ENCODE data around the gene DLGAP1. TPM values are rescaled to one million over a fixed set of nuclear protein-coding genes. Genes with fewer than 3 reads are reported as not detected.

Gene DLGAP1
- total RNA-seq, 1 experiment from 2014 or later = 23.2 TPM

DNA sequence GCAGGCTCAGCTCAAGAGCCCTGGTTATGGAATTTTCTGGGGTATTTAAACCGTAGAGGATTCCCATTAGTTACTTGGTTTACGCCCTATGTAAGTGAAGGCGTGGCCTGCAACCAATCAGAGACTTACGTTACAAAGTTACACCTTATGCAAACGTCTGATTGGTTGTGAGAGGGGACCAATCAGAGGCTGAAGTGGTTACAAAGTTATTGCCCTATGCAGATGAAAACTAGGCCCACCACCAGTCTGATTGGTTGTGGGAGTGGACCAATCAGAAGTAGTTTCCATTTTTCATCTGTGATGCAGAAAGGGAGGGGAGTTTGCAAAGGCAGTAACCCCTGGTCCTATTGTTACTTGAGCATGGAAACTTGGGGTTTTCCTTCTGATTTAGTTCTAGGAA is 49.1 kb downstream of the DLGAP1 start:
- Histone ChIP-seq H3K79me1 (ENCODE audit: insufficient read depth, low read depth, low read length, poor library complexity, severe bottlenecking) (no peaks in the 10 kb centered on the region), H3K56ac (ENCODE audit: insufficient read length, low read depth, low read length) (no peak overlapping the region), H4K20me1 (ENCODE audit: control insufficient read depth, insufficient read depth, insufficient read length) (no peaks in the 10 kb centered on the region), H4K5ac (ENCODE audit: insufficient read length, low read depth, low read length) (no peak overlapping the region), H3K27me3 (ENCODE audit: insufficient read depth, low read length) (no peaks in the 10 kb centered on the region), H2BK120ac (ENCODE audit: low read depth, low read length, poor library complexity, severe bottlenecking) (no peak overlapping the region), H3K14ac (ENCODE audit: insufficient read depth, low read length) (no peak overlapping the region), H3K79me2 (ENCODE audit: insufficient read depth, low read length) (0 out of 2 replicates have a peak, but pooled peaks cover 2% of the 10 kb centered on the region), H4K91ac (ENCODE audit: insufficient read length, low read depth, low read length) (no peak overlapping the region), H3T11ph (ENCODE audit: low read length) (no peak overlapping the region), H3K18ac (ENCODE audit: insufficient read length, low read depth, low read length) (no peak overlapping the region), H3K23ac (ENCODE audit: insufficient read length, low read depth, low read length) (no peak overlapping the region), H2BK20ac (ENCODE audit: low read depth, low read length, poor library complexity, severe bottlenecking) (no peak overlapping the region), H3K27ac (ENCODE audit: insufficient read length, low read depth, low read length) (peak overlapping the region; percentile 18), H3K9ac (ENCODE audit: extremely low read depth, insufficient read length, low read length) (no peak overlapping the region), H2BK15ac (ENCODE audit: low read depth, low read length) (no peak overlapping the region), H3K4ac (ENCODE audit: low read depth, low read length) (no peak overlapping the region), H2BK5ac (ENCODE audit: insufficient read length, low read length) (no peak overlapping the region), H2BK12ac (ENCODE audit: insufficient read length, low read depth, low read length) (no peak overlapping the region), H3K23me2 (ENCODE audit: insufficient read length, low read depth, low read length, poor library complexity, severe bottlenecking) (no peaks in the 10 kb centered on the region), H2AFZ (ENCODE audit: low read length) (no peak overlapping the region), H3K4me1 (ENCODE audit: insufficient read depth, low read length) (no peaks in the 10 kb centered on the region; the same call in 1 of the 2 replicates), H3K9me3 (ENCODE audit: control insufficient read depth, low read depth, low read length) (no peaks in the 10 kb centered on the region), H3K4me2 (ENCODE audit: insufficient read depth, insufficient read length, low read length) (no peak overlapping the region), H4K8ac (replicated peaks; ENCODE audit: insufficient read length, low read depth, low read length) (no peak overlapping the region), H2AK5ac (ENCODE audit: insufficient read length, low read length) (no peak overlapping the region)
- peaks cover 0 to 5% (median under 1%) of the 10 kb centered on the region in 3 experiments; a peak in 3 of 7 replicates for H3K36me3 Mint-ChIP-seq (ENCODE audit: insufficient read depth in 1 of 3, low read depth in 3 of 3)
- WGBS (ENCODE audit: extremely low coverage, insufficient read length, low lambda C conversion rate) = no CpG with 5 or more reads among the region's 5 CpGs
- H3K4me1 Mint-ChIP-seq = peaks cover 41 to 51% of the 10 kb centered on the region in 2 experiments
- H3K27ac Mint-ChIP-seq = peak overlapping the region in 1 of 3 experiments; percentile 97; a peak in 2 of 7 replicates
- no peaks in the 10 kb centered on the region for H3K9me3 Mint-ChIP-seq
- no peaks in the 10 kb centered on the region for H3K27me3 Mint-ChIP-seq (ENCODE audit: low read depth)
- TF ChIP-seq, protein P1, sequence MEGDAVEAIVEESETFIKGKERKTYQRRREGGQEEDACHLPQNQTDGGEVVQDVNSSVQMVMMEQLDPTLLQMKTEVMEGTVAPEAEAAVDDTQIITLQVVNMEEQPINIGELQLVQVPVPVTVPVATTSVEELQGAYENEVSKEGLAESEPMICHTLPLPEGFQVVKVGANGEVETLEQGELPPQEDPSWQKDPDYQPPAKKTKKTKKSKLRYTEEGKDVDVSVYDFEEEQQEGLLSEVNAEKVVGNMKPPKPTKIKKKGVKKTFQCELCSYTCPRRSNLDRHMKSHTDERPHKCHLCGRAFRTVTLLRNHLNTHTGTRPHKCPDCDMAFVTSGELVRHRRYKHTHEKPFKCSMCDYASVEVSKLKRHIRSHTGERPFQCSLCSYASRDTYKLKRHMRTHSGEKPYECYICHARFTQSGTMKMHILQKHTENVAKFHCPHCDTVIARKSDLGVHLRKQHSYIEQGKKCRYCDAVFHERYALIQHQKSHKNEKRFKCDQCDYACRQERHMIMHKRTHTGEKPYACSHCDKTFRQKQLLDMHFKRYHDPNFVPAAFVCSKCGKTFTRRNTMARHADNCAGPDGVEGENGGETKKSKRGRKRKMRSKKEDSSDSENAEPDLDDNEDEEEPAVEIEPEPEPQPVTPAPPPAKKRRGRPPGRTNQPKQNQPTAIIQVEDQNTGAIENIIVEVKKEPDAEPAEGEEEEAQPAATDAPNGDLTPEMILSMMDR (conservative IDR thresholded peaks at IDR 0.05) = no peak
- H3K4me3 Mint-ChIP-seq = no peak overlapping the region
- DNase-seq = peak; percentile 38
